HT1080 (cell line): ENCODE results near the gene RPL14. TPM values are rescaled to one million over a fixed set of nuclear protein-coding genes. Genes with fewer than 3 reads are reported as not detected.
"Not testable (repeated sequence)": the region's sequence is repeated elsewhere in the genome, so short reads cannot be mapped to it uniquely, and the experiment has no call there.

Source experiments
- DNase-seq: peaks from one replicate; pipeline ENCODE4 v3.0.0-alpha.2; 2015; ENCODE audit warnings: low read depth
- total RNA-seq: library from RNA; depleted of rRNA; stranded (reverse); fragments of >200 nt; shearing (Covaris generic); gene quantifications from 2 replicates; pipeline ENCODE4 v1.2.3, GENCODE V29; 2014

The RPL14 gene
- total RNA-seq, 1 experiment from 2014 or later: 971 TPM

GRCh38 chr3:40462838-40463237 lies 5.7 kb downstream of the RPL14 start:
- not testable (repeated sequence) for DNase-seq

DNA sequence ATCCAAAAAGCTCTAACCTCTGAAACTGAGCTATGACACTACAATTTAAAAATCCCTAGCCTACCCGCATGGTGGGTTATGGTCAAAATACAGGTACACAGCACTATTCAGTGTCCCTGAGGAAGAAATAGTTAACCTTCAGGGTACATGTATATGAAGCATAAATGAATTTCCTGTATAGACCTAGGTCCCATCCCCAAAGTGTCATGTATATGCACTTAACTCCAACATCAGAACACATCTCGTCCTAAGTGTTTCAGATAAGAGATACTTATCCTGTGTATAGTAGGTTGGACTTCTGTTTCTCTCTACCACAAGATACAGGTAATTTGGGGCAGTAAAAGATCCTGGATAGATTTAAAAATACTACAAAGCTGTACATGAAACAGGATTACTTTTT lies 6.4 kb downstream of the RPL14 start:
- no peak for DNase-seq

DNA sequence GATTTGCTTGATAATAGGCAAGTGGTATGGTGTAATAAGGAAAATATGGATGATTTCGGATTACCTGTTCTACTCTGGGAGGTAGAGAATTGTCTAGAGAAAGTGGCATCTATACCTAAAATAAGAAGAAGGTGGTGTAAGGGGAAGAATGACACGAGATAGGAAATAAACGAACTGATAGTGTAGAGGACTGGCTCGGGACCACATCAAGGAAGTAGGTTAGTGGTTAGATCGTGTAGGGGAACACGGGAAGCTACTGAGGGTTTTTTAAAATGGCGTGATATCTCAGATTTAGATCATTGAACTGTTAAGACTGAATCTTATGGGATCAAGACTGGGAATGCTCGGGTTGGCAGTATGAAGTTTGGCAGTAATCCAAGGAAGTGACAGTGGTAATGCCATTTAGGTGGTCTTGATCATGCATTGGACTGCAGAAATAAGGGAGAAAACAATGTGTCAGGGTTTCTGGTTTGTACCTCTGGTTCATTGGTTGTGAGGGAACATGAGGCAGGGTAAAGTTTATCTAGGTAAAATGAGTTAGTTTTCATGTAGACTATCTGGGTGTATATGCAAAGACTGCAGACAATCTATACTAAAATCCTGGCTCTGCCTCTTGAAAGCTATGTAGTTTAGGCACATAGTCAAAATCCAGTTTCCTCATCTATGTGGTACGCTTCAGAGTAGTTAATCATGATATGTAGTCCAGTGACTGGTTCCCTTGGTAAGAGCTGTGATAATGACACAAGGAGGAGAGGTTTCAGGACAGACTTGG lies 7.4 kb downstream of the RPL14 start:
- no peak for DNase-seq

DNA sequence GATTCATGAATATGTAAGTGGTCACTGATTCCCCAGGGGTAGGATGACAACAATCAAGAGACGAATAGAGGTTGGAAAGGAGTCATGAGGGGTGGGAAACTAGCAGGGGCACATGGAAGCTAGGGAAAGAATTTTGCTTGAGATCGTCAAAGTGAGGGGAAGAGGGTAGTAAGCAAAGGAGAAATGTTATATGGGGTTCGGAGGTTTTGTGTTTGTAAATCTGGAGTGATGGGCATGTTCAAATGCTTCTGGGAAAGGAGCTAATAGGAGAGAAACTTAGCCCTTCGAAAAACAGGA lies 7.9 kb downstream of the RPL14 start:
- no peak for DNase-seq

DNA sequence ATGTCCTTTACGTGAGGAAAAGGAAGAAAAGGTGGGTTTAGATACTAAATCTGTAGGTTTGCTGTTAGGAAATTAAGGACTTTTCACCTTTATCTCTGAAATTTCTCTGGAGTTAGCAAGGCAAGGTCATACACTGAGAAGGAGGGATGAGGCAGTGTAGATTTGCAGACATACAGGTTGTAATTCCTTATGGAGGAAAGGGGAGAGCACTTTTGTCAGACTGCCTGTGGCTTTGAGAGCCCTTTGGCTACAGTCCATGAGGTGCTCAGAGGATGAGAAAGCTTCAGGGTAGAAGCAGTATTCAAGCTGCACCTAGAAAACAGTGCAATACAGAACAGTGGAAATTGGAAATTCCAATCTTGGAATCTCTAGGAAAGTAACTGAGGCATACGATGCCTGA lies 8.3 kb downstream of the RPL14 start:
- no peak for DNase-seq

DNA sequence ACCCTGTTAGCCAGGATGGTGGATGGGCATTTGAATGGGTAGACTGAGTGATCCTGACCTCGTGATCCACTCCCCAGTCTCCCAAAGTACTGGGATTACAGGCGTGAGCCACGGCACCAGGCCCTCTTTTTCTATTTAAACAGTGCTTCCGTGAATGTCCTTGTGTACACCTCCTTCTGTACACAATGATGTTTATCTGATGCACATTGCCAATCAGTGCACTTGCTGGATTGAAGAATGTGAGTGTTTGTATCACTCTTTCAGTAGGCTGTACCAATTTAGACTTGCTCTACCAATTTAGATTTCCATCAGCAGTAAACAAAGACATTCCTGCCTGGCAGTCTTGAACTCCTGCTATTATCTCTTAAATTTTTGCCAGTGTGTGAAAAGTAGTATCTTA lies 10.9 kb downstream of the RPL14 start:
- DNase-seq: no peak

DNA sequence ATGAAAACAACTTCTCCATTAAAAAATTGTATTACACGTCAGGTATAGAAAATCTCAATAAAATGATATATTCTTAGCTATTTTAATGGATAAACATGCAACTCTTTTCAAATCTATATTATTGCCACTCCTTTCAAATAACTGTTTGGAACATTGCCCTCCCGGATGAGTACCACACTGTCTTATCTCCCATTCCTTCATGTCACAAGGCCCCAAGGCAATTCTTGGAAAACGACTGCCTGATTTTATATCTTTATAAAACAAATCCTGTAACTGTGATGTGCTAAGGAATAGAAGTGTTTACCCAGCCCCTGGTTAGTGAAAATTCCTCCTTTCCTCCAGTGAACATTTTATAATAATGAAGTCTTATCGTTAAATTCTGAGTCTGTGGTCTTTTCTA lies 13.6 kb downstream of the RPL14 start:
- no peak for DNase-seq

GRCh38 chr3:40476478-40477470 lies 19.6 kb downstream of the RPL14 start, which contains the start of gene ZNF619:
Gene ZNF619 (plus strand): TSS chr3:40477122. CDS start chr3:40477980, 858 bp downstream.
- DNase-seq: peak; percentile 77

DNA sequence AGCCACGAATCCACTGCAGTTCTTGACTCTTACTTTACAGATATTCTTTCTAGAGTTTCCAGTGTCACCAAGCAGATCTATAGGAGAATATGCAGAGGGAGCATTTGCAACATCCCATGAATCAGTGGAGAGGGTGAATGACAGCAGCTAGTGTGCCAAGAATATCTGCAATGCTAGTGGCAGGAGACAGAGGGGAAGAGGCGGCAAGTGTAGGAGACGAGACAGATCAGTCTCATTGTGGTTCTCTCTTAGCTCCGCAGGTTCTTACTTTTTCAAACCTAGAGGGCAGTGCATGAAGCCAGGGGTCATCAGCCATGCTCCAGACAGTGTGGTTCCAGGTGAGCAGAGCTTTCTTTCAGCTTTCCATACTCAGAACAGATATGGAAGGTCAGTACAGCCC lies 20.5 kb downstream of the RPL14 start:
- DNase-seq: no peak

- DNase-seq: no peak
Measured at GRCh38 chr3:40487172-40487571, 30.0 kb downstream of the RPL14 start.

GRCh38 chr3:40490916-40491315 lies 33.8 kb downstream of the RPL14 start:
- DNase-seq: no peak

DNA sequence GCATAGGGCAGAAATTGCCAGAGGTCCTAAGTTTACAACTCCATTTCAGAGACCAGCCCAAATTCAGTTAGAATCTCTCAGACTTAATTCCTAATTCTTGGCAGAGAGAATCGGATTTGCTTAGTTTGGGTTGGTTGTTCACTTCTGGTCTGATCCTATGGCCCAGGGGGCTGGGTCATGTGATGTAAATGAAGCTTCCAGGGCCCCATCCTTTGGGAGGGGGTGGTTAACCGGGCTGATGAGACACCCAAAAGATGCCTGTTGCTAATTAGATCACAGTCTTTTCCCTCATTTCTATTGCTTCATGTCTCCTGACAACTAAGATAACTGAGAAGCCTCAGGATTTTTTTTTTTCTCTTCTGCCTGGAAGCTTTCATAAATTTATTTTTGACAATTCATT lies 37.6 kb downstream of the RPL14 start:
- DNase-seq: no peak

DNA sequence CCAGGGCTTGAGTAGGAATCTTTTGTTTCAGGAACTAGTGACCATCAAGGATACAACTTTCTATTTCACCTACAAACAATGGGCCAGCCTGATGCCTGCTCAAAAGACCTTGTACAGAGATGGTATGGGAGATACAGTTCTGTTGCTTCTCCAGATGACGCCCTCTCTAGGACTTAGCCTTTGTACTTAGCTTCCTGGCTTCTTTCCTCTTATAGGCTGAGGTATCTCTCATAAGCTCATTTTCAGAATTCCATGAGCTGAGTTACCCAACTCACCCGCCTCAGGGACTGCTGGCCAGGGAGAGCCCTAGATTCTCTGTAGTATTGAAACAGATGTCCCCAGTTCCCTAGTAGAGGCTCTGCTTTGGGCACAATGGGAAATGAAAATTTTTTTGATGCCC lies 40.1 kb downstream of the RPL14 start:
- DNase-seq: no peak

GRCh38 chr3:40499952-40500351 lies 42.8 kb downstream of the RPL14 start:
- no peak for DNase-seq

DNA sequence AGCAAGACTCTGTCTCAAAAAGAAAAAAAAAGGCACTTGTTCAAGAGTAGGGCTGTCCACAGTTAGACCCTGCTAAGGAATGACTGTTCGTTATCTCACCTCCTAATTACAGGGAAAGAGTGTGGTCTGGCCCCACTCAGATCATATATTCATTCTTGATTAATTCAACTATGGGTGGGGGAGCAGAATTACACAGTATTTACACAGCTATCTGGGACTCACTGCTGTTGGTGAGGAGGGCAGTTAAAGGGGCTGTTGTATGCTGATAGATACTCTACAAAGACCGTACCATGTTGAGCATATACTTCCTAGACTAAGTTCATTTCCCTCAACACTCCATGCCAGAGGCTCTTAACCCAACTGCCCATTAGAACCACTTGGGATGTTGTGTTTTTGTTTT lies 44.9 kb downstream of the RPL14 start:
- DNase-seq: no peak

GRCh38 chr3:40504636-40505430 lies 47.7 kb downstream of the RPL14 start:
- DNase-seq: peak; percentile 99

DNA sequence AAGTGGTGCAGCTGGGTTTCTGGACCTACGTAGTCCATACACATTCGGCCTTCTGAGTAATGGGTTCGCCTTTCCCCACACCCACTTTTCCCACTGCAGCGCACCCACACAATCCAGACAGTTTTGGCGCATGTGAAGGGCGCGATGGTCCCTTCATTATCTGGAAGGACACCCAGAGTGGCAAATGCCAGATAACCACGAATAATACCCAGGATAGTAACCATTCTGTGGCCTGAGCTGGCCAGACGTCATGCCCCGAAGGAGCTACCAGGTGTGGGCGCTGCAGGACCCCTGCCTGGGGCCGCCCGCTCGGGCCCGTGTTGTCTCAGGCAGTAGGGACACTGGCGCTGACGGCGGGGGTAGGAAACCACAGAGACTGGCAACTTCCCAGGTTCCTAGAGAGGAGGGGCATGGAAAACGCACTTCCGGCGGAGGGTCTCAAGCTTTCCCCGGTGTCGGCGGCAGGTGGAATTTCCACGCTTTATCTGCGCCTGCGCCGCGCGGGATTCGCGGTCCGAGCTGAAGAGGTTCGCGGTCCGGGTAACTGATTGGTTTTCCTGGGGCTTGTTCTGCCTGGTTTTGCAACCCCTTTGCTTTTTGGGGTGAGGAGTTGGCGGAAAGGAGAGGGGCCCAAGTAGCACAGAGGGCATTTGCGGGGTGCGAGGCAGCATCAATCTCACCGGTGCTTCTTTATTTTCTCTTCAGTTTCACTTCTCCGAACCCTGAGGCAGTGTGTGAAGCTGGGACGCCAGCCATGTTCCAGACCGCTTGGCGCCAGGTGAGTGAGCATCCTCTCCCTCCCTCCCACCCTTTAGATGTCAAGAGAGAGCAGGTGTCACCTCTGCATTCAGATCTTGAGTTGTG lies 48.7 kb downstream of the RPL14 start, which contains the start of gene ZNF620:
TSS of gene ZNF620 (plus strand) at position 441 of the 864 bp plus-strand sequence. CDS start at position 755, 314 bp downstream.
- DNase-seq: peak; percentile 75

DNA sequence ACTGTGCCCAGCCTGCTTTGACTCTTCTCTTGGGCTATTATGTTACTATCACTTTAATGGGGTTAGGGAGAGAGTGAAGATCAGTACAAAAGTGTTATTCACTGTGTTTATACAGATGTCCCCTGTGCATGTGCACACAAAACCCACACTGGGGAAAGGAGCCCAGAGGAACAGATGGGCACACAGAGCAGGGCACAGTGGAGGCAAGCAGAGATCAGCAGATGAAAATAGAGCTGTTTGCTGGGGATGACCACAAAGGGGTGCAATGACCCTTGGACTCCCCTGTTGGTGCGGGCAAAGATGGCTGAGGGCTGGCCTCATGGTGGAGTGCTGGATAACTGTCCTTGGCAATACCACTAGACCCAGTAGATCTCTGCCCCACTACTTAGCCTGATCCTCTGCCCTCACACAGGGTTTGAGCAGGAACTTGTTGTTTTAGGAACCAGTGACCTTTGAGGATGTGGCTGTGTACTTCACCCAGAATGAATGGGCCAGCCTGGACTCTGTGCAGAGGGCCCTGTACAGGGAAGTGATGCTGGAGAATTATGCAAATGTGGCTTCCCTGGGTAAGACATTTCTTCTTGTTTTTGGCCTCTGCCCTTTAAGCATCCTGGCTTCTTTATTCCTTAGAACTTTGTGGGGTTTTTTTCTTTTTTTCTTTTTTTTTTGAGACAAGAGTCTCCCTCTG lies 54.0 kb downstream of the RPL14 start:
- DNase-seq: no peak

DNA sequence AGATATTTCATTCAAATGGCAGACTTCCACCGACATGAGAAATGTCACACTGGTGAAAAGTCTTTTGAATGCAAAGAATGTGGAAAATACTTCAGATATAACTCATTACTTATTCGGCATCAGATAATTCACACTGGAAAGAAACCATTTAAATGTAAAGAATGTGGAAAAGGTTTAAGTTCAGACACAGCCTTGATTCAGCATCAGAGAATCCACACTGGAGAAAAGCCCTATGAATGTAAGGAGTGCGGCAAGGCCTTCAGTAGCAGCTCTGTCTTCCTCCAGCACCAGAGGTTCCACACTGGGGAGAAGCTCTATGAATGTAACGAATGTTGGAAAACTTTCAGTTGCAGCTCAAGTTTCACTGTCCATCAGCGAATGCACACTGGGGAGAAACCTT lies 59.1 kb downstream of the RPL14 start:
- no peak for DNase-seq

- no peak for DNase-seq
Measured at GRCh38 chr3:40518067-40518466, 60.9 kb downstream of the RPL14 start.
